Stimulated activated naive B cell treated with anti-CD40 and anti-IgM and Interleukin-4, amounts not matched to agents 10 μg/mL and 1 μg/mL and 100 μg/mL, for 72 hours (primary cell): Measurements from ENCODE around the gene SYNRG.

Experiments
- ATAC-seq, 2 donors: fragments of 150-1000 bp; cut with Tn5 transposase; replicated peaks; 2 replicates each; pipeline ENCODE4 v1.10.0; 2021; ENCODE audit warnings: moderate library complexity in 1 of 2
- DNase-seq: peaks from one replicate; pipeline ENCODE4 v3.0.0; 2021
- H3K27ac Mint-ChIP-seq: one replicate; pipeline ENCODE4 v1.8.0; 2022; ENCODE audit warnings: mild to moderate bottlenecking, mixed read lengths
- H3K27me3 Mint-ChIP-seq, 2 donors: one replicate each; pipeline ENCODE4 v1.8.0; 2022; ENCODE audit warnings: mixed read lengths in 2 of 2
- H3K36me3 Mint-ChIP-seq, 2 donors: one replicate each; pipeline ENCODE4 v1.8.0; 2022; ENCODE audit warnings: mixed read lengths in 2 of 2, mild to moderate bottlenecking in 1 of 2
- H3K4me1 Mint-ChIP-seq, 2 donors: one replicate each; pipeline ENCODE4 v1.8.0; 2022; ENCODE audit warnings: mixed read lengths in 2 of 2, mild to moderate bottlenecking in 1 of 2
- H3K4me3 Mint-ChIP-seq, 2 donors: one replicate each; pipeline ENCODE4 v1.8.0; 2022; ENCODE audit warnings: mild to moderate bottlenecking in 2 of 2, mixed read lengths in 2 of 2, moderate library complexity in 1 of 2
- H3K9me3 Mint-ChIP-seq, 2 donors: one replicate each; pipeline ENCODE4 v1.8.0; 2022; ENCODE audit warnings: mixed read lengths in 2 of 2, mild to moderate bottlenecking in 1 of 2

Gene SYNRG

GRCh38 chr17:37490638-37491614, 118.3 kb downstream of the SYNRG start:
- H3K9me3 Mint-ChIP-seq, result no peaks in the 10 kb centered on the region
- DNase-seq (peak; percentile 7), ATAC-seq (no peak)
- peak overlapping the region; percentile 85 for H3K27ac Mint-ChIP-seq
- no peaks in the 10 kb centered on the region for H3K27me3 Mint-ChIP-seq
- H3K36me3 Mint-ChIP-seq, result peaks cover 0 to 1% of the 10 kb centered on the region in 2 donors
- H3K4me3 Mint-ChIP-seq, result peak overlapping the region; percentile 93 to 99
- peaks cover 15 to 48% of the 10 kb centered on the region in 2 donors for H3K4me1 Mint-ChIP-seq

- H3K27me3 Mint-ChIP-seq, result no peaks in the 10 kb centered on the region
These were observed 119.1 kb downstream of the SYNRG start for GRCh38 chr17:37490022-37490587.

GRCh38 chr17:37489197-37490001, 119.8 kb downstream of the SYNRG start, which contains the start of gene DUSP14:
Gene DUSP14 (plus strand): TSS chr17:37489891. CDS start chr17:37512273, 22,382 bp downstream.
- ATAC-seq (peak; percentile 79 to 87), DNase-seq (peak; percentile 72)
- Mint-ChIP-seq H3K4me1 (peaks cover 15 to 46% of the 10 kb centered on the region in 2 donors), H3K9me3 (no peaks in the 10 kb centered on the region), H3K27ac (peak within 1 kb of the TSS; percentile 91), H3K4me3 (peak within 1 kb of the TSS; percentile 97 to 99), H3K36me3 (peaks cover 0 to 1% of the 10 kb centered on the region in 2 donors), H3K27me3 (no peaks in the 10 kb centered on the region)

More at GRCh38 chr17:37490022-37490587, 119.1 kb downstream of the SYNRG start:
- Mint-ChIP-seq H3K27ac (peak overlapping the region; percentile 85), H3K9me3 (no peaks in the 10 kb centered on the region), H3K4me1 (peaks cover 15 to 48% of the 10 kb centered on the region in 2 donors), H3K4me3 (peak overlapping the region; percentile 93 to 99), H3K36me3 (peaks cover 0 to 1% of the 10 kb centered on the region in 2 donors)
- peak; percentile 73 for DNase-seq
- ATAC-seq, result peak; percentile 74 to 75

GRCh38 chr17:37488607-37489196, 120.5 kb downstream of the SYNRG start:
- peaks cover 0 to 1% of the 10 kb centered on the region in 2 donors for H3K36me3 Mint-ChIP-seq
- H3K27me3 Mint-ChIP-seq, result no peaks in the 10 kb centered on the region
- H3K4me3 Mint-ChIP-seq, result peak overlapping the region; percentile 97
- DNase-seq (peak; percentile 12), ATAC-seq (peak; percentile 16 to 24)
- peaks cover 15 to 40% of the 10 kb centered on the region in 2 donors for H3K4me1 Mint-ChIP-seq
- peak overlapping the region; percentile 91 for H3K27ac Mint-ChIP-seq
- no peaks in the 10 kb centered on the region for H3K9me3 Mint-ChIP-seq

DNA sequence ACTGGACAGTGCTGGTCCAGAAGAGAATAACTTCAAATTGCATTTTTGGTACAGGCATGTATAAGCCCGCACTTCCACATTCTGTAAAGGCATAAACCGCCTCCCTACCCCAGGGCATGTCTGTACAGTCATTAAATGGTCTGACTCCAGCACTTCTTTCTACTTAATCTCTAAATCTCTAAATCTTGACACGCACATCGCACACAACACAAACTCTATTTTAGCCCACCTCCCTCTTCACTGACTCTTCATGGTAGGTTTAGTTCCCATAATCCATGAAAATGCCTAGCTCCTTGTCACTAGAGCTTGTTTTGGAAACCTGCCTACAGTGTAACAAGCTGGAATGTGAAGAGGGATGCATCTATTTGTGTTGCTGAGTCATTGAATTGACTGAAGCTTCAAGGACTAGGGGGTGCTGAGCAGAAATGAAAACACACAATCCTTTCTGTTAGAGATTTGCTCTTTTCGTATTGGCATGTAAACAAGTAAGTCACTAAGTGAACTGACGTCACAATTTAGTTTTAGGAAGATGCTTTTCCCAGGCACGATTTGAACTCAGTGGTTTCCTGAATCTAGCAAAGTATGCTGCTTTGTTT, 121.1 kb downstream of the SYNRG start:
- Mint-ChIP-seq H3K4me3 (peak overlapping the region; percentile 97), H3K27ac (peak overlapping the region; percentile 31), H3K9me3 (no peaks in the 10 kb centered on the region), H3K27me3 (no peaks in the 10 kb centered on the region), H3K4me1 (peaks cover 17 to 34% of the 10 kb centered on the region in 2 donors), H3K36me3 (peaks cover 0 to 1% of the 10 kb centered on the region in 2 donors)
- DNase-seq, result no peak
- ATAC-seq, result no peak

GRCh38 chr17:37485938-37486570, 123.2 kb downstream of the SYNRG start:
- Mint-ChIP-seq H3K4me3 (no peak overlapping the region), H3K27ac (no peak overlapping the region), H3K36me3 (peaks cover 0 to 1% of the 10 kb centered on the region in 2 donors), H3K4me1 (peaks cover 11 to 28% of the 10 kb centered on the region in 2 donors), H3K9me3 (no peaks in the 10 kb centered on the region), H3K27me3 (no peaks in the 10 kb centered on the region)
- ATAC-seq, result no peak
- DNase-seq, result no peak

GRCh38 chr17:37483311-37484039, 125.7 kb downstream of the SYNRG start:
- peak in 1 of 2 donors; percentile 38 for ATAC-seq
- no peak for DNase-seq
- Mint-ChIP-seq H3K27ac (no peak overlapping the region), H3K36me3 (peaks cover 9 to 20% of the 10 kb centered on the region in 2 donors), H3K4me1 (peaks cover 5 to 6% of the 10 kb centered on the region in 2 donors), H3K9me3 (no peaks in the 10 kb centered on the region), H3K4me3 (no peak overlapping the region), H3K27me3 (no peaks in the 10 kb centered on the region)

- ATAC-seq, result no peak
- H3K4me3 Mint-ChIP-seq, result no peak overlapping the region
- no peaks in the 10 kb centered on the region for H3K27me3 Mint-ChIP-seq
- peaks cover 20 to 31% of the 10 kb centered on the region in 2 donors for H3K36me3 Mint-ChIP-seq
- no peak overlapping the region for H3K27ac Mint-ChIP-seq
- H3K9me3 Mint-ChIP-seq, result no peaks in the 10 kb centered on the region
- H3K4me1 Mint-ChIP-seq, result peaks cover 0 to 2% of the 10 kb centered on the region in 2 donors
- no peak for DNase-seq
These were observed 128.1 kb downstream of the SYNRG start for GRCh38 chr17:37481001-37481665.

DNA sequence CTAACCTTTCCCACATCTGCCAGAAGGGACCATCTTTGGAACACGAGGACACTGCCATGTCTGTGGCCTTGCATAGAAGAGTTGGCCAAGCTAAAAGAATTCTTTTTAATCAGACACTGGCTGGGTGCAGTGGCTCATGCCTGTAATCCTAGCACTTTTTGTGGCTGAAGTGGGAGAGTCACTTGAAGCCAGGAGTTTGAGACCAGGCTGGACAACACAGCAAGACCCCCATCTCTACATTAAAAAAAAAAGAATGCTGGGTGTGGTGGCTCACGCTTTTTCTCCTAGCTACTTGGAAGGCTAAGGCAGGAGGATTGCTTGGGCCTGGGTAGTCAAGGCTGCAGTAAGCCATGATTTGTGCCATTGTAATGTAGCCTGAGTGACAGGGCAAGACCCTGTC, 128.8 kb downstream of the SYNRG start:
- DNase-seq, result no peak
- H3K9me3 Mint-ChIP-seq, result no peaks in the 10 kb centered on the region

GRCh38 chr17:37479025-37479424, 130.2 kb downstream of the SYNRG start:
- DNase-seq, result no peak
- no peaks in the 10 kb centered on the region for H3K27me3 Mint-ChIP-seq
- H3K4me3 Mint-ChIP-seq, result no peak overlapping the region
- H3K9me3 Mint-ChIP-seq, result no peaks in the 10 kb centered on the region
- no peak overlapping the region for H3K27ac Mint-ChIP-seq
- H3K36me3 Mint-ChIP-seq, result peaks cover 26 to 42% of the 10 kb centered on the region in 2 donors
- peaks cover 0 to 2% of the 10 kb centered on the region in 2 donors for H3K4me1 Mint-ChIP-seq
- no peak for ATAC-seq

More for the DNA sequence above, 128.8 kb downstream of the SYNRG start:
- no peak overlapping the region for H3K4me3 Mint-ChIP-seq
- H3K27me3 Mint-ChIP-seq, result no peaks in the 10 kb centered on the region
- no peak for ATAC-seq
- H3K4me1 Mint-ChIP-seq, result peaks cover 0 to 2% of the 10 kb centered on the region in 2 donors
- H3K36me3 Mint-ChIP-seq, result peaks cover 26 to 38% of the 10 kb centered on the region in 2 donors
- no peak overlapping the region for H3K27ac Mint-ChIP-seq

DNA sequence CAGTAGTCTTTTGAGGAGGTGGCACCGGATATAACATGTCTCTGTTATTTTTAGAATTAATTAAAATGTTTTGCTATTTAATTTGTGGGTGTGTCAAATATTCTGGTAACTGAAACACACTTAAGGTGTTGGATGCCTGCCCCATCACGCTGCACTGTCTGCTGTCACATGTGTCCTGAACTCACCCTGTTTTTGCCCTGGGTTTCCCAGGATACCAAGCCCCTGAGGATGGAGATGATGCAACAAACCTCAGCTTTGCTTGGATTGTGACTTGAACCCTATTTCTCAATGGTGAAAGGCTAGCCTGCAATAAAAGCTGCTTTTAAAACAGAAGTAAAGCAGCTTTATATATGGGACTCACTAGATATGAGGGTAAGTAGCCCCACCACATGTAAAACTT, 131.0 kb downstream of the SYNRG start:
- Mint-ChIP-seq H3K4me3 (no peak overlapping the region), H3K36me3 (peaks cover 33 to 50% of the 10 kb centered on the region in 2 donors)
- ATAC-seq, result no peak

More for the DNA sequence above, 131.0 kb downstream of the SYNRG start:
- no peak overlapping the region for H3K27ac Mint-ChIP-seq
- DNase-seq, result no peak
- H3K27me3 Mint-ChIP-seq, result no peaks in the 10 kb centered on the region
- H3K9me3 Mint-ChIP-seq, result no peaks in the 10 kb centered on the region
- H3K4me1 Mint-ChIP-seq, result no peaks in the 10 kb centered on the region
